ENCODE measurements around the gene UBC. TPM values are rescaled to one million over a fixed set of nuclear protein-coding genes. Genes with fewer than 3 reads are reported as not detected.

Gene UBC
- total RNA-seq, 1 donor = 1,904 TPM

- no peaks in the 10 kb centered on the region for H3K36me3 ChIP-seq (ENCODE audit: insufficient read depth, low read length)
- H3K27me3 ChIP-seq (ENCODE audit: insufficient read depth, low read length) = no peaks in the 10 kb centered on the region
- TF ChIP-seq, protein P1, sequence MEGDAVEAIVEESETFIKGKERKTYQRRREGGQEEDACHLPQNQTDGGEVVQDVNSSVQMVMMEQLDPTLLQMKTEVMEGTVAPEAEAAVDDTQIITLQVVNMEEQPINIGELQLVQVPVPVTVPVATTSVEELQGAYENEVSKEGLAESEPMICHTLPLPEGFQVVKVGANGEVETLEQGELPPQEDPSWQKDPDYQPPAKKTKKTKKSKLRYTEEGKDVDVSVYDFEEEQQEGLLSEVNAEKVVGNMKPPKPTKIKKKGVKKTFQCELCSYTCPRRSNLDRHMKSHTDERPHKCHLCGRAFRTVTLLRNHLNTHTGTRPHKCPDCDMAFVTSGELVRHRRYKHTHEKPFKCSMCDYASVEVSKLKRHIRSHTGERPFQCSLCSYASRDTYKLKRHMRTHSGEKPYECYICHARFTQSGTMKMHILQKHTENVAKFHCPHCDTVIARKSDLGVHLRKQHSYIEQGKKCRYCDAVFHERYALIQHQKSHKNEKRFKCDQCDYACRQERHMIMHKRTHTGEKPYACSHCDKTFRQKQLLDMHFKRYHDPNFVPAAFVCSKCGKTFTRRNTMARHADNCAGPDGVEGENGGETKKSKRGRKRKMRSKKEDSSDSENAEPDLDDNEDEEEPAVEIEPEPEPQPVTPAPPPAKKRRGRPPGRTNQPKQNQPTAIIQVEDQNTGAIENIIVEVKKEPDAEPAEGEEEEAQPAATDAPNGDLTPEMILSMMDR (IDR thresholded peaks at IDR 0.05; ENCODE audit: extremely low read depth, low read depth, low read length) = no peak
- H3K9me3 ChIP-seq (ENCODE audit: low read depth, low read length) = no peaks in the 10 kb centered on the region
- no peak overlapping the region for H3K27ac ChIP-seq (ENCODE audit: low read depth, low read length)
- no peak overlapping the region for H2AFZ ChIP-seq (ENCODE audit: low read length)
- H4K20me1 ChIP-seq (ENCODE audit: insufficient read depth, low read length) = no peaks in the 10 kb centered on the region
- no peaks in the 10 kb centered on the region for H3K79me2 ChIP-seq (ENCODE audit: insufficient read depth, low read length)
- no peaks in the 10 kb centered on the region for H3K4me1 ChIP-seq (ENCODE audit: insufficient read depth, low read length)
- H3K4me2 ChIP-seq (ENCODE audit: insufficient read depth, low read length) = no peak overlapping the region
- H3K4me3 ChIP-seq (ENCODE audit: insufficient read depth, low read length) = no peak overlapping the region
- no peak for DNase-seq (ENCODE audit: insufficient read length, low spot score, missing footprints)
These were observed 38.3 kb downstream of the UBC start for GRCh38 chr12:124876171-124876570.

DNA sequence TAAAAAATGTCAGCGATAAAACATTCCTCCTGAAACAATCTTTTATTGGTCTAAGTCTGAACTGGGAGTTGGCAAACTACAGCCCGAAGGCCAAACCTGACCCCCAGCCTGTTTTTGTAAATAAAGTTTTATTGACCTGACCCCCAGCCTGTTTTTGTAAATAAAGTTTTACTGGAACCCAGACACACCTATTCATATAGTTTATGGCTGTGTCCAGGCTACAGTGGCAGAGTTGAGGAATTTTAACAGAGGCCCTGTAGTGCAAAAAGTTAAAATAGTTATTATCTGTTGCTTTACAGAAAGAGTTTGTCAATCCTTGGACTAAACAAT, 38.7 kb downstream of the UBC start:
- TF ChIP-seq, protein P1 (IDR thresholded peaks at IDR 0.05; ENCODE audit: extremely low read depth, low read depth, low read length) = no peak
- no peaks in the 10 kb centered on the region for H3K36me3 ChIP-seq (ENCODE audit: insufficient read depth, low read length)
- no peaks in the 10 kb centered on the region for H3K79me2 ChIP-seq (ENCODE audit: insufficient read depth, low read length)
- DNase-seq (ENCODE audit: insufficient read length, low spot score, missing footprints) = peak; percentile 60
- H3K4me1 ChIP-seq (ENCODE audit: insufficient read depth, low read length) = no peaks in the 10 kb centered on the region
- no peak overlapping the region for H2AFZ ChIP-seq (ENCODE audit: low read length)
- H3K27ac ChIP-seq (ENCODE audit: low read depth, low read length) = no peak overlapping the region
- H3K4me3 ChIP-seq (ENCODE audit: insufficient read depth, low read length) = no peak overlapping the region
- H3K9me3 ChIP-seq (ENCODE audit: low read depth, low read length) = no peaks in the 10 kb centered on the region
- no peak overlapping the region for H3K4me2 ChIP-seq (ENCODE audit: insufficient read depth, low read length)
- H3K27me3 ChIP-seq (ENCODE audit: insufficient read depth, low read length) = no peaks in the 10 kb centered on the region
- no peaks in the 10 kb centered on the region for H4K20me1 ChIP-seq (ENCODE audit: insufficient read depth, low read length)

GRCh38 chr12:124874988-124875802, 39.3 kb downstream of the UBC start:
- Histone ChIP-seq H4K20me1 (ENCODE audit: insufficient read depth, low read length) (no peaks in the 10 kb centered on the region), H2AFZ (ENCODE audit: low read length) (no peak overlapping the region), H3K9me3 (ENCODE audit: low read depth, low read length) (no peaks in the 10 kb centered on the region), H3K36me3 (ENCODE audit: insufficient read depth, low read length) (no peaks in the 10 kb centered on the region), H3K4me3 (ENCODE audit: insufficient read depth, low read length) (no peak overlapping the region), H3K4me1 (ENCODE audit: insufficient read depth, low read length) (no peaks in the 10 kb centered on the region), H3K27ac (ENCODE audit: low read depth, low read length) (no peak overlapping the region), H3K79me2 (ENCODE audit: insufficient read depth, low read length) (no peaks in the 10 kb centered on the region), H3K4me2 (ENCODE audit: insufficient read depth, low read length) (no peak overlapping the region), H3K27me3 (ENCODE audit: insufficient read depth, low read length) (no peaks in the 10 kb centered on the region)
- peak; percentile 64 for DNase-seq (ENCODE audit: insufficient read length, low spot score, missing footprints)
- TF ChIP-seq, protein P1 (IDR thresholded peaks at IDR 0.05; ENCODE audit: extremely low read depth, low read depth, low read length) = no peak

GRCh38 chr12:124874188-124874587, 40.3 kb downstream of the UBC start:
- Histone ChIP-seq H3K9me3 (ENCODE audit: low read depth, low read length) (no peaks in the 10 kb centered on the region), H3K4me3 (ENCODE audit: insufficient read depth, low read length) (no peak overlapping the region), H3K27ac (ENCODE audit: low read depth, low read length) (no peak overlapping the region), H3K27me3 (ENCODE audit: insufficient read depth, low read length) (no peaks in the 10 kb centered on the region), H3K4me1 (ENCODE audit: insufficient read depth, low read length) (no peaks in the 10 kb centered on the region), H3K36me3 (ENCODE audit: insufficient read depth, low read length) (no peaks in the 10 kb centered on the region), H4K20me1 (ENCODE audit: insufficient read depth, low read length) (no peaks in the 10 kb centered on the region), H3K4me2 (ENCODE audit: insufficient read depth, low read length) (no peak overlapping the region), H2AFZ (ENCODE audit: low read length) (no peak overlapping the region), H3K79me2 (ENCODE audit: insufficient read depth, low read length) (no peaks in the 10 kb centered on the region)
- DNase-seq (ENCODE audit: insufficient read length, low spot score, missing footprints) = no peak
- TF ChIP-seq, protein P1 (IDR thresholded peaks at IDR 0.05; ENCODE audit: extremely low read depth, low read depth, low read length) = no peak
